ENCODE measurements around the gene CTIF. TPM values are rescaled to one million over a fixed set of nuclear protein-coding genes. Genes with fewer than 3 reads are reported as not detected.

CTIF gene
- total RNA-seq, 1 experiment from 2014 or later, result 5.8 TPM

- Histone ChIP-seq H3K4me3 (ENCODE audit: low read length) (peak overlapping the region; percentile 21; the same call in 1 of the 2 replicates), H3K9me2 (replicated peaks; ENCODE audit: low read length) (no peaks in the 10 kb centered on the region), H3K9ac (ENCODE audit: low read length) (peak overlapping the region; percentile 51), H3K27ac (ENCODE audit: low read length) (peak overlapping the region; percentile 83), H3K27me3 (ENCODE audit: low read length) (no peaks in the 10 kb centered on the region), H3K4me1 (ENCODE audit: insufficient read depth, low read length) (peaks cover 32% of the 10 kb centered on the region), H3K9me3 (ENCODE audit: low read length) (no peaks in the 10 kb centered on the region), H2AFZ (ENCODE audit: low read length) (no peak overlapping the region), H3F3A (ENCODE audit: low read length, unreplicated experiment) (no peaks in the 10 kb centered on the region), H3K4me2 (ENCODE audit: low read length) (peak overlapping the region; percentile 81), H4K20me1 (ENCODE audit: low read length) (no peaks in the 10 kb centered on the region), H3K36me3 (ENCODE audit: low read depth, low read length) (no peaks in the 10 kb centered on the region), H3K79me2 (ENCODE audit: low read length) (no peaks in the 10 kb centered on the region)
- DNase-seq (peak; percentile 81), ATAC-seq (peak; percentile 67)
- intact Hi-C loops (cut with micrococcal nuclease), result loop anchor here (5.0 kb wide), 1 partner anchor 114 kb away; no protein-coding TSS in a partner anchor
- TF ChIP-seq CTCF (conservative IDR thresholded peaks at IDR 0.05; ENCODE audit: low read depth, low read length), result no peak
- TF ChIP-seq EZH2 (IDR thresholded peaks at IDR 0.05; ENCODE audit: low read length, unreplicated experiment), result no peak
- no peak for TF ChIP-seq EZH2phosphoT487 (IDR thresholded peaks at IDR 0.05; ENCODE audit: borderline replicate concordance, low read length)
- ChIA-PET CTCF (interaction anchor here (0.6 to 1.1 kb wide), 3 partner anchors 34 to 351 kb away, joined by 4 to 7 read pairs (median 4); no protein-coding TSS in a partner anchor), POLR2A (ENCODE audit: unreplicated experiment) (interaction anchor here (0.5 to 0.7 kb wide), 3 partner anchors 12 to 262 kb away, joined by 3 to 8 read pairs (median 3); no protein-coding TSS in a partner anchor)
- no TSS peak for BruUV-seq (replicated peaks)
Measured at GRCh38 chr18:48832938-48833700, 294.3 kb downstream of the CTIF start.

- Histone ChIP-seq H3K4me1 (ENCODE audit: insufficient read depth, low read length) (peaks cover 36% of the 10 kb centered on the region), H3K9me2 (replicated peaks; ENCODE audit: low read length) (no peaks in the 10 kb centered on the region), H3K79me2 (ENCODE audit: low read length) (no peaks in the 10 kb centered on the region), H2AFZ (ENCODE audit: low read length) (no peak overlapping the region), H3K27me3 (ENCODE audit: low read length) (no peaks in the 10 kb centered on the region), H3F3A (ENCODE audit: low read length, unreplicated experiment) (no peaks in the 10 kb centered on the region), H3K9ac (ENCODE audit: low read length) (peak overlapping the region; percentile 44), H3K4me2 (ENCODE audit: low read length) (peak overlapping the region; percentile 81), H3K36me3 (ENCODE audit: low read depth, low read length) (no peaks in the 10 kb centered on the region), H3K9me3 (ENCODE audit: low read length) (no peaks in the 10 kb centered on the region), H3K4me3 (ENCODE audit: low read length) (peak overlapping the region; percentile 51; the same call in 1 of the 2 replicates), H4K20me1 (ENCODE audit: low read length) (no peaks in the 10 kb centered on the region), H3K27ac (ENCODE audit: low read length) (peak overlapping the region; percentile 83)
- intact Hi-C loops (cut with micrococcal nuclease), result loop anchor here (5.0 kb wide), 1 partner anchor 113 kb away; no protein-coding TSS in a partner anchor
- CTCF ChIA-PET, result no interaction called here
- no TSS peak for BruUV-seq (replicated peaks)
- TF ChIP-seq CTCF (conservative IDR thresholded peaks at IDR 0.05; ENCODE audit: low read depth, low read length), result no peak
- no peak for TF ChIP-seq EZH2 (IDR thresholded peaks at IDR 0.05; ENCODE audit: low read length, unreplicated experiment)
- no peak for TF ChIP-seq EZH2phosphoT487 (IDR thresholded peaks at IDR 0.05; ENCODE audit: borderline replicate concordance, low read length)
- DNase-seq (peak; percentile 26), ATAC-seq (peak; percentile 39)
- POLR2A ChIA-PET (ENCODE audit: unreplicated experiment), result interaction anchor here (0.6 kb wide), 2 partner anchors 26 to 57 kb away, joined by 3 to 5 read pairs; no protein-coding TSS in a partner anchor
Measured at GRCh38 chr18:48833701-48834412, 295.0 kb downstream of the CTIF start.
